Measurements from ENCODE around the gene FAM174C. TPM values are rescaled to one million over a fixed set of nuclear protein-coding genes. Genes with fewer than 3 reads are reported as not detected.

The FAM174C gene
- total and polyA plus RNA-seq, 2 donors (not counting 3 experiments of a cell fraction or from before 2014, with no cell fraction given), result 46.7 to 83.9 TPM

DNA sequence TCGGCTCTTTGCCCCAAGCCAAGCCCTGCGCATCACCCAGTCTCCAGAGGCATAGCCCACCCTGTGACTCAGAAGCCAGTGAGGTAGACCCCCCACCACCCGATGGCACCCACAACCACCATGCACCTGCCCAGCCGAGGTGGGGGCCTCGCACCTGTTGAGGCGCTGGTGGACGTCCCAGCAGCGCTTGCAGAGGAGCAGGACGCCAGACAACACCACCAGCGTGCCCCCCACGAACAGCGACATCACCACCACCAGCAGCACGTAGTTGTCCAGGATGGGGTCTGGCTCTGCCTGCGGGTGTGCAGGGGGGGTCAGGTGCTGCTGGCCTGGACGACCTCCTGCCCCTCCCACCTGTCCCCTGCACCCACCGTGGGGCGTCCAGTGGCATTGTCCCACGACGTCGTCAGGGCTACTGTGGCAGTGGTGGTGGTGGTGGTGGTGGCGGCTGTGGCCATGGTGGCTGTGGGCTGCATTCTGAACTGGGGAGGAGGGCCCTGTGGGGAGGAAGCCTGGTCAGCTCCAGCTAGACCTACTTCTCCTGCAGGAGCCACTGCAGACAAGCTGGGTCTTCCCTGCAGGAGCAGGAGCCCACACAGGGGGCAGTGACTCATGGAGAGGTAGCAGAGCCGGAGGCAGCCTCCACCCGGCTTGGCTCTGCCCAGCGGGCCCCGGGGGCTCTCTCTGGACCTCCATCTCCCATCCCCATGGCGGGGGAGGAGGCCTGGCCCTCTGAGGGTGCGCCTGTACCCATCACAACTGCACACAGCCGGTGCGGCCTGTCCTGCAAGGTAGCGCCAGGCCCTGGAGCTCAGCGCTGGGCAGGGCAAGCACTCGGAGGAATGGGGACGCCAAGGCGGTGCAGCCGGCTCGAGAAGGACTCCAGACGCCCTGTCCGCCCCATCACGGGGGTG lies 39.4 kb upstream of the FAM174C start:
- no peak overlapping the region for H3K4me2 ChIP-seq (ENCODE audit: insufficient read depth, low read length)
- H3K4me3 ChIP-seq (replicated peaks in 1 of 3; ENCODE audit: insufficient read depth in 1 of 3, low read depth in 1 of 3, low read length in 3 of 3), result no peak overlapping the region
- BruUV-seq (replicated peaks), result no TSS peak
- H3K9ac ChIP-seq (replicated peaks; ENCODE audit: extremely low read depth, insufficient read depth, low read length), result no peak overlapping the region
- H3K9me1 ChIP-seq (replicated peaks; ENCODE audit: control insufficient read depth, extremely low read depth, insufficient read depth, low read length), result no peaks in the 10 kb centered on the region
- H3K27ac ChIP-seq (ENCODE audit: insufficient read depth, low read depth, low read length), result no peak overlapping the region
- POLR2A ChIA-PET, result no interaction called here
- H3K36me3 ChIP-seq (ENCODE audit: control insufficient read depth in 2 of 2, extremely low read depth in 1 of 2, insufficient read depth in 2 of 2, low read length in 2 of 2), result peaks cover 0 to 18% of the 10 kb centered on the region in 2 experiments
- intact Hi-C loops (cut with micrococcal nuclease) (no loop called here), dilution Hi-C loops (cut with MboI; ENCODE audit: extremely low pct_ligation_motif_present, low sequenced_read_pairs) (no loop called here)
- FAIRE-seq, result no peak
- CTCF ChIA-PET, result no interaction called here
- no peak for DNase-seq (ENCODE audit: low read depth, low spot score)
- H3K9me3 ChIP-seq (replicated peaks; ENCODE audit: control insufficient read depth, insufficient read depth, low read length), result no peaks in the 10 kb centered on the region
- peaks cover 13% of the 10 kb centered on the region for H3K4me1 ChIP-seq (ENCODE audit: control insufficient read depth, extremely low read depth, insufficient read depth, low read length)
- no peaks in the 10 kb centered on the region for H4K20me1 ChIP-seq (replicated peaks; ENCODE audit: control insufficient read depth, extremely low read depth, insufficient read depth, low read length)
- H3K27me3 ChIP-seq (ENCODE audit: control insufficient read depth in 2 of 2, insufficient read depth in 2 of 2, low read length in 2 of 2), result no peaks in the 10 kb centered on the region
- H3K79me2 ChIP-seq (ENCODE audit: control insufficient read depth, insufficient read depth, low read length), result no peaks in the 10 kb centered on the region
- no peak for TF ChIP-seq MYC (IDR thresholded peaks at IDR 0.05; ENCODE audit: low read depth, low read length)
- TF ChIP-seq, protein P1, sequence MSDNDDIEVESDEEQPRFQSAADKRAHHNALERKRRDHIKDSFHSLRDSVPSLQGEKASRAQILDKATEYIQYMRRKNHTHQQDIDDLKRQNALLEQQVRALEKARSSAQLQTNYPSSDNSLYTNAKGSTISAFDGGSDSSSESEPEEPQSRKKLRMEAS (IDR thresholded peaks at IDR 0.05; ENCODE audit: insufficient read depth, insufficient read length), result no peak
- TF ChIP-seq POLR2AphosphoS5 (IDR thresholded peaks at IDR 0.05; ENCODE audit: insufficient read depth, low read depth, low read length), result no peak
- no peak for TF ChIP-seq POLR2A (IDR thresholded peaks at IDR 0.05; ENCODE audit: low read depth, low read length)
- no peak for TF ChIP-seq GATA2 (IDR thresholded peaks at IDR 0.05; ENCODE audit: insufficient read depth, insufficient read length, low read depth, low read length)
- TF ChIP-seq EZH2 (IDR thresholded peaks at IDR 0.05; ENCODE audit: borderline replicate concordance, low read depth, low read length, severe bottlenecking), result no peak
- no peak for TF ChIP-seq JUN (IDR thresholded peaks at IDR 0.05; ENCODE audit: borderline replicate concordance, insufficient read depth, insufficient read length, low read depth)
- no peak for TF ChIP-seq FOS (IDR thresholded peaks at IDR 0.05; ENCODE audit: borderline replicate concordance, insufficient read depth, low read length)
- no peak overlapping the region for H2AFZ ChIP-seq (ENCODE audit: low read depth, low read length)
